ENCODE measurements around the gene RELA. TPM values are rescaled to one million over a fixed set of nuclear protein-coding genes. Genes with fewer than 3 reads are reported as not detected.

Gene RELA
- total RNA-seq, 2 donors from 2014 or later: 51.8 to 98.4 TPM

DNA sequence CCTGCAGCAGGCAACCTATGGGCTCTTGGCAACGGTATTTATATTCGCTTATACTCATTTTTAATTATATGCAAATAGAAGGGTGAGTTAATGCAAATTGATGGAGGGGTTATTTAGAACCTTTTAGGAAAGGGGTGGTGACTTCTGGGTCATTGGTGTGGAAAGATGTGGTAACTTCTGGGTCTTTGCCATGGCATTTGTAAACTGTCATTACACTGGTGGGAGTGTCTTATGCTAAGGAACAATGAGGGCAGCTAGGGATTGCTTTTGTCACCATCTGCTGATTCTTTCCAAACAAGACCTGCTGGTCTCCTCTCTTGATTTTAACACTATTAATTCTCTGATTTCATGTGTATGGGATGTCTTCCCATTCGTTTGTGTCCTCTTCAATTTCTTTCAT is 37.7 kb upstream of the RELA start:
- H3K36me3 ChIP-seq: no peaks in the 10 kb centered on the region
- no peak for DNase-seq (ENCODE audit: low spot score)

DNA sequence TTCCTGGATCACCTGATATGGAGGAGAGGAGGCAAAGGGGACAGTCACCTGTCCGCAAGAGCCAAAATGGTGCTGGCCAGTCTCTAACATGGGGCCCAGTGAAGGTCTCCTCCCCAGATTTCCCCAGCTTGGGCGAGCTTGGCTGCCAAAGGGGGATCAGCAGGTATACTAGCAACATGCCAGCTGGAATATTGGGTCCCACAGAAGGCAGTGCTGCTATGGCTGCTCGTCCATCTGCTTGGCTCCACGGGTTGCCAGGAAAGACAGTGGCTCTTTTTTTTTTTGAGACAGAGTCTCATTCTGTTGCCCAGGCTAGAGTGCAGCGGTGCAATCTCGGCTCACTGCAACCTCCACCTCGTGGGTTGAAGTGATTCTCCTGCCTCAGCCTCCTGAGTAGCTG is 36.6 kb upstream of the RELA start:
- TF ChIP-seq, protein P1, sequence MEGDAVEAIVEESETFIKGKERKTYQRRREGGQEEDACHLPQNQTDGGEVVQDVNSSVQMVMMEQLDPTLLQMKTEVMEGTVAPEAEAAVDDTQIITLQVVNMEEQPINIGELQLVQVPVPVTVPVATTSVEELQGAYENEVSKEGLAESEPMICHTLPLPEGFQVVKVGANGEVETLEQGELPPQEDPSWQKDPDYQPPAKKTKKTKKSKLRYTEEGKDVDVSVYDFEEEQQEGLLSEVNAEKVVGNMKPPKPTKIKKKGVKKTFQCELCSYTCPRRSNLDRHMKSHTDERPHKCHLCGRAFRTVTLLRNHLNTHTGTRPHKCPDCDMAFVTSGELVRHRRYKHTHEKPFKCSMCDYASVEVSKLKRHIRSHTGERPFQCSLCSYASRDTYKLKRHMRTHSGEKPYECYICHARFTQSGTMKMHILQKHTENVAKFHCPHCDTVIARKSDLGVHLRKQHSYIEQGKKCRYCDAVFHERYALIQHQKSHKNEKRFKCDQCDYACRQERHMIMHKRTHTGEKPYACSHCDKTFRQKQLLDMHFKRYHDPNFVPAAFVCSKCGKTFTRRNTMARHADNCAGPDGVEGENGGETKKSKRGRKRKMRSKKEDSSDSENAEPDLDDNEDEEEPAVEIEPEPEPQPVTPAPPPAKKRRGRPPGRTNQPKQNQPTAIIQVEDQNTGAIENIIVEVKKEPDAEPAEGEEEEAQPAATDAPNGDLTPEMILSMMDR (IDR thresholded peaks at IDR 0.05): no peak
- TF ChIP-seq POLR2AphosphoS5 (IDR thresholded peaks at IDR 0.05) (no peak), POLR2A (IDR thresholded peaks at IDR 0.05) (no peak)
- Histone ChIP-seq H3K36me3 (no peaks in the 10 kb centered on the region), H3K27ac (no peak overlapping the region), H3K4me1 (replicated peaks) (peaks cover 7% of the 10 kb centered on the region), H3K4me3 (no peak overlapping the region), H3K9me3 (no peaks in the 10 kb centered on the region), H3K27me3 (replicated peaks; ENCODE audit: insufficient read depth) (no peaks in the 10 kb centered on the region)
- 80% methylated on average over 7 of the region's 7 CpGs for WGBS
- no peak for DNase-seq (ENCODE audit: low spot score)
- intact Hi-C loops (cut with DNase I): no loop called here

More for the DNA sequence above, 37.7 kb upstream of the RELA start:
- peaks cover 3% of the 10 kb centered on the region for H3K4me1 ChIP-seq (replicated peaks)
- H3K9me3 ChIP-seq: no peaks in the 10 kb centered on the region
- 81% methylated on average over 3 of the region's 3 CpGs for WGBS
- H3K27ac ChIP-seq: no peak overlapping the region
- TF ChIP-seq POLR2AphosphoS5 (IDR thresholded peaks at IDR 0.05): no peak
- TF ChIP-seq, protein P1 (IDR thresholded peaks at IDR 0.05): no peak
- TF ChIP-seq POLR2A (IDR thresholded peaks at IDR 0.05): no peak
- intact Hi-C loops (cut with DNase I): loop anchor here (10.0 kb wide), 1 partner anchor 284 kb away; no protein-coding TSS in a partner anchor
- no peak overlapping the region for H3K4me3 ChIP-seq
- H3K27me3 ChIP-seq (replicated peaks; ENCODE audit: insufficient read depth): no peaks in the 10 kb centered on the region

DNA sequence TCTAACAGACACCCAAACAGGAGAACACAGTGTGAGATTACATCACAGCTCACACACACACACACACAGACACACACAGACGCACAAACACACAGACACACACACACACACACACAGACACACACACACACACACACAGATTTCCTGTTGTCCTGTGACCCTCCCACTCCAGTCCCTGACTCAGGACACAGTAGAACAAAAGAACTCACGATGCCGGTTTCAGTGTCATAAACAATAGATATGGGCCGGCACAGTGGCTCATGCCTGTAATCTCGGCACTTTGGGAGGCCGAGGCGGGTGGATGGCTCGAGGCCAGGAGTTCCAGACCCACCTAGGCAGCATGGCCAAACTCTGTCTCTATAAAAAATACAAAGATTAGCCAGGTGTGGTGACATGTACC is 35.5 kb upstream of the RELA start:
- WGBS: 42% methylated on average over 8 of the region's 8 CpGs
- no peaks in the 10 kb centered on the region for H3K27me3 ChIP-seq (replicated peaks; ENCODE audit: insufficient read depth)
- TF ChIP-seq, protein P1 (IDR thresholded peaks at IDR 0.05): no peak
- intact Hi-C loops (cut with DNase I): no loop called here
- H3K9me3 ChIP-seq: no peaks in the 10 kb centered on the region
- no peak overlapping the region for H3K27ac ChIP-seq
- H3K4me1 ChIP-seq (replicated peaks): peaks cover 7% of the 10 kb centered on the region
- H3K4me3 ChIP-seq: no peak overlapping the region
- DNase-seq (ENCODE audit: low spot score): no peak
- no peaks in the 10 kb centered on the region for H3K36me3 ChIP-seq

DNA sequence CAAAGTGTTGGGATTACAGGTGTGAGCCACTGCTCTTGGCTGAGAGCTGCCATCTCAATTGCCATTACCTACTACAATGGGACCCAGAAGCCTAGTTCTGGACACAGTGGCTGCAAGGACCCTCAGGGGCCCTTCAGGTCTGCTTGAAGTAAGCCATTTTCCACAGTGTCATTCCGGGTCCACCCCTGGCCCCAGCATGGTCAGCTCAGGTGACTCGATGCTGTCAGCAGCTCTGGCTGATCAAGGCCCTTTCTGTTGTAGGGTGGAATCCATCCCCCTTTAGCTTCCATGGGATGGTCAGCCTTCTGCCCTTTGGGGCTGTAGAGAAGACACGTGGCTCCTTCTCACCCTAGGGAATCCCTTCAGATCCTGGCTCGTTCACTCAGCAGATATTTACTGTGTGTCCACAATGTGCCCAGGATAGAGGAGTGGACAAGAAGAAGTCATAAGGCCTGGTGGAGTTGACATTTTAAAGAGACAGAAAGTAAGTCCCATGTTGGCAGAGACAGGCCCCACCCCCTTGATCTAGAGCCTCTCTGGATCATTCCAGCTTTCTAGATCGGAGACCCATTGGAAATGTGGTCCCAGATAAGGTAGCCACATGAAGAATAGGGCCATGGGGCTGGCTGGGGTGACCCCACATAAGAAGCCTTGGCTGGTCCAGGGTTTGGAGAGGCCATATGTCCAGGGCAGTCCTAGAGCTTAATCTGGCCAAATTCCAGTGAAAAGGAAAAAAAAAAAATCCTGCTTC is 34.3 kb upstream of the RELA start:
- Histone ChIP-seq H3K4me1 (replicated peaks) (peaks cover 7% of the 10 kb centered on the region), H3K27ac (no peak overlapping the region), H3K9me3 (no peaks in the 10 kb centered on the region), H3K27me3 (replicated peaks; ENCODE audit: insufficient read depth) (no peaks in the 10 kb centered on the region), H3K36me3 (no peaks in the 10 kb centered on the region), H3K4me3 (no peak overlapping the region)
- intact Hi-C loops (cut with DNase I): no loop called here
- 94% methylated on average over 5 of the region's 5 CpGs for WGBS
- no peak for DNase-seq (ENCODE audit: low spot score)
- TF ChIP-seq, protein P1 (IDR thresholded peaks at IDR 0.05): no peak
- TF ChIP-seq POLR2AphosphoS5 (IDR thresholded peaks at IDR 0.05): no peak
- no peak for TF ChIP-seq POLR2A (IDR thresholded peaks at IDR 0.05)

Data from prostate gland (tissue), 2 donors.